K562 (cell line): ENCODE measurements around the gene SAT1. TPM values are rescaled to one million over a fixed set of nuclear protein-coding genes. Genes with fewer than 3 reads are reported as not detected.

Source experiments
- ATAC-seq: fragments of 200-7000 bp; cut with Tn5 transposase; 3 replicates; pipeline ENCODE4 v1.9.1; 2020; ENCODE audit warnings: moderate library complexity
- BruUV-seq: library from RNA; stranded (reverse); fragments of 400-500 nt; replicated peaks from 2 replicates; lab custom pipeline; 2021; lab: Mats Ljungman, UMichigan
- CTCF ChIA-PET: fragments of 300-600 bp; formaldehyde crosslinking; extraction: SDS; loops from one replicate; lab custom pipeline; 2021; ENCODE audit warnings: low intra/inter-chr PET ratio; lab: Yijun Ruan, JAX
- POLR2A ChIA-PET: fragments of 300-600, 350-650 bp; sonication (Branson Sonifier 250); formaldehyde crosslinking; extraction: SDS; loops from one replicate; lab custom pipeline; 2021; ENCODE audit warnings: antibody characterized with exemption, inconsistent platforms; lab: Yijun Ruan, JAX
- DNase-seq, 4 experiments: peaks; one replicate each; pipeline versions ENCODE4 v3.0.0 to v3.0.0-alpha.2; 2011 to 2018; ENCODE audit warnings: low spot score in 3 of 4, mixed read lengths in 3 of 4; ENCODE audit errors: extremely low read depth in 1 of 4
- FAIRE-seq: peaks from 2 replicates; lab custom pipeline; 2011; peaks lifted over from hg19 to GRCh38; lab: Jason Lieb, UNC
- H2AFZ ChIP-seq: 2 replicates; pipeline ENCODE4 v1.6.0; 2011; ENCODE audit warnings: low read depth, low read length, control low read depth, inconsistent platforms
- H3K27ac ChIP-seq: fragments of 200-600 bp; 3 replicates; pipeline ENCODE4 v1.8.0; 2011; ENCODE audit warnings: low read depth, mild to moderate bottlenecking, control low read depth, inconsistent platforms, low read length, moderate library complexity, mixed read lengths; ENCODE audit errors: extremely low read depth
- H3K27me3 ChIP-seq, 2 experiments: fragments of 300-600 bp in 1 of 2; 2 replicates in 1 of 2; 3 replicates in 1 of 2; pipeline versions ENCODE4 v1.6.0 to v1.8.0; 2011; ENCODE audit warnings: inconsistent platforms in 2 of 2, low read length in 2 of 2, mild to moderate bottlenecking in 1 of 2, mixed read lengths in 1 of 2, moderate library complexity in 1 of 2; ENCODE audit not compliant: control insufficient read depth in 2 of 2, insufficient read depth in 2 of 2
- H3K36me3 ChIP-seq: fragments of 300-600 bp; 3 replicates; pipeline ENCODE4 v1.8.0; 2011; ENCODE audit warnings: mild to moderate bottlenecking, low read length, inconsistent platforms; ENCODE audit not compliant: control insufficient read depth, insufficient read depth
- H3K4me1 ChIP-seq, 2 experiments: fragments of 200-600 bp in 1 of 2; replicated peaks in 1 of 2; 2 replicates in 1 of 2; 3 replicates in 1 of 2; pipeline versions ENCODE4 v1.5.1 to v1.8.0; 2011; ENCODE audit warnings: inconsistent platforms in 2 of 2, low read length in 2 of 2, mild to moderate bottlenecking in 1 of 2, mixed read lengths in 1 of 2, moderate library complexity in 1 of 2; ENCODE audit not compliant: control insufficient read depth in 2 of 2, insufficient read depth in 2 of 2
- H3K4me2 ChIP-seq: 2 replicates; pipeline ENCODE4 v1.6.1; 2011; ENCODE audit warnings: low read length, control low read depth, inconsistent platforms, mixed read lengths; ENCODE audit not compliant: insufficient read depth
- H3K4me3 ChIP-seq: fragments of 200-600 bp; sonication (generic), shearing (Covaris generic); 2 replicates; pipeline ENCODE4 v1.5.1; 2016; ENCODE audit warnings: control low read depth, inconsistent platforms
- H3K79me2 ChIP-seq: fragments of 200-600 bp; 3 replicates; pipeline ENCODE4 v1.8.0; 2011; ENCODE audit warnings: low read length, inconsistent platforms; ENCODE audit not compliant: control insufficient read depth, insufficient read depth
- H3K9ac ChIP-seq, 2 experiments: 2 replicates each; pipeline versions ENCODE4 v1.6.0 to v1.6.1; 2011; ENCODE audit warnings: low read depth in 2 of 2, low read length in 2 of 2, control low read depth in 1 of 2, inconsistent platforms in 1 of 2, mild to moderate bottlenecking in 1 of 2, mixed read lengths in 1 of 2; ENCODE audit not compliant: insufficient read depth in 1 of 2
- H3K9me1 ChIP-seq: one replicate; pipeline ENCODE4 v1.6.0; 2011; ENCODE audit warnings: inconsistent platforms, mild to moderate bottlenecking, low read length, moderate library complexity; ENCODE audit not compliant: control insufficient read depth, insufficient read depth
- H3K9me3 ChIP-seq: replicated peaks from 2 replicates; pipeline ENCODE4 v1.5.1; 2011; ENCODE audit warnings: low read depth, low read length, inconsistent platforms; ENCODE audit not compliant: control insufficient read depth, insufficient read depth
- H4K20me1 ChIP-seq: replicated peaks from 2 replicates; pipeline ENCODE4 v1.6.1; 2011; ENCODE audit warnings: low read length, inconsistent platforms, mixed read lengths; ENCODE audit not compliant: control insufficient read depth, insufficient read depth
- ARHGAP35 ChIP-seq: fragments of 450-650 bp; IDR thresholded peaks from 2 replicates; pipeline ENCODE4 v1.6.1; 2018; ENCODE audit not compliant: partially characterized antibody
- MAZ ChIP-seq, 2 experiments: fragments of 450-650 bp in 1 of 2; sonication (generic) in 1 of 2; formaldehyde crosslinking; IDR thresholded peaks in 1 of 2; conservative IDR thresholded peaks in 1 of 2; 2 replicates each; pipeline versions ENCODE4 v1.4.0 to v1.5.0; 2020; ENCODE audit warnings: mild to moderate bottlenecking in 1 of 2, missing genetic modification reagents in 1 of 2
- NEUROD1 ChIP-seq: fragments of 150-350 bp; IDR thresholded peaks from 2 replicates; pipeline ENCODE4 v1.6.1; 2014; ENCODE audit warnings: borderline replicate concordance, low read length, low read depth; ENCODE audit not compliant: partially characterized antibody
- SPI1 ChIP-seq: IDR thresholded peaks from 2 replicates; pipeline ENCODE4 v1.6.1; 2011; ENCODE audit warnings: low read depth, low read length, control low read depth, borderline replicate concordance
- ZFP1 ChIP-seq: fragments of 450-650 bp; formaldehyde crosslinking; IDR thresholded peaks from 2 replicates; pipeline ENCODE4 v1.4.0; 2020; ENCODE audit warnings: mild to moderate bottlenecking, mixed read lengths
- WGBS: fragments of 100-300 bp; shearing (Covaris generic); methylation state at CpG from one replicate; pipeline ENCODE4 v1.1.6; 2016; ENCODE audit warnings: low coverage, mixed read lengths; ENCODE audit not compliant: insufficient coverage; ENCODE audit errors: missing lambda C conversion rate; 5-methylcytosine and 5-hydroxymethylcytosine counted together
- in situ Hi-C: fragments of 300-500 bp; cut with MboI; formaldehyde crosslinking; loops from 4 replicates; pipeline ENCODE4 v1.15.0; 2018; ENCODE audit warnings: inconsistent platforms, mixed read lengths
- intact Hi-C: fragments of 100-400 bp; cut with micrococcal nuclease; formaldehyde crosslinking; loops from 2 replicates; pipeline ENCODE4 v1.14.2; 2022
- polyA plus RNA-seq, 8 experiments: library from polyadenylated mRNA; depleted of rRNA in 4 of 8; stranded (reverse) in 5 of 8; unstranded in 3 of 8; fragments of >200 nt; fragmentation: Nextera tagmentation in 2 of 8; fragmentation: Illumina TruSeq in 1 of 8; extraction: Ambion mirVana in 2 of 8; extraction: Trizol in 1 of 8; gene quantifications; 2 replicates each; pipeline versions ENCODE4 v1.2.1 to v1.2.3, GENCODE V29; 2011 to 2014; ENCODE audit warnings: inconsistent platforms in 1 of 8, missing spikeins in 1 of 8
- total RNA-seq, 7 experiments: library from RNA; depleted of rRNA in 6 of 7; stranded (reverse); fragments of >200 nt in 6 of 7; fragmentation: Illumina TruSeq in 2 of 7; extraction: Trizol in 2 of 7; gene quantifications; 2 replicates each; pipeline versions ENCODE4 v1.2.1 to v1.2.3, GENCODE V29; 2011 to 2021; ENCODE audit warnings: low replicate concordance in 1 of 7

Gene SAT1
- total and polyA plus RNA-seq, 9 of the 15 experiments (the other 6 are each of a cell fraction or from before 2014, with no cell fraction given), result 47.4 to 194 (median 74.1) TPM

DNA sequence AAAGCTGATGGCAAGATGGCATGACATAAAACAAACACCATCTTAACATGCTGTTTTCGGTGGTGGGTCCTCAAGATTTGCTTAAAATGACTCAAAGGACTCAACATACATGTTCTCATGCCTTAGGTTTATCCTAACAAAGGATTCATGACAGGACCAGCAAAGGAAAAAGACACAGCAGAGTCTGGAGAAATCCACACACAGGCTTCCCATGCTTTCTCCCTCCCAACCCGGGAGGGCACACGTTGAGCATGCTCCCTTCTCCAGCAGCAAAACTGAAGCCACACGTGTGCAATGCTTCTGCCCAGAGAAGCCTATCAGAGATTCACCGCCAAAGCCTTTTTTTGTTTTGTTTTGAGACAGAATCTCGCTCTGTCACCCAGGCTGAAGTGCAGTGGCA lies 39.9 kb downstream of the SAT1 start:
- intact Hi-C loops, result no loop called here
- FAIRE-seq (no peak), ATAC-seq (no peak), DNase-seq (no peak)
- ChIA-PET CTCF (no interaction called here), POLR2A (interaction anchor here (0.5 to 0.6 kb wide), 2 partner anchors 42 to 44 kb away, joined by 3 read pairs; no protein-coding TSS in a partner anchor)
- BruUV-seq, result no TSS peak
- Histone ChIP-seq H3K4me2 (no peak overlapping the region), H3K79me2 (no peaks in the 10 kb centered on the region), H4K20me1 (no peaks in the 10 kb centered on the region), H3K27ac (no peak overlapping the region), H3K4me1 (no peaks in the 10 kb centered on the region; a peak in 1 of 5 replicates), H3K9ac (no peak overlapping the region), H2AFZ (no peak overlapping the region), H3K4me3 (no peak overlapping the region), H3K9me1 (no peaks in the 10 kb centered on the region), H3K27me3 (no peaks in the 10 kb centered on the region), H3K36me3 (no peaks in the 10 kb centered on the region), H3K9me3 (no peaks in the 10 kb centered on the region)
- 15% methylated on average over 6 of the region's 6 CpGs for WGBS
- in situ Hi-C loops, result no loop called here
- TF ChIP-seq NEUROD1, result no peak
- TF ChIP-seq MAZ (CRISPR knock-in tag; conservative IDR thresholded peaks at IDR 0.05 in 1 of 2, IDR thresholded peaks at IDR 0.05 in 1 of 2), result no peak
- TF ChIP-seq ZFP1 (CRISPR knock-in tag), result no peak

- TF ChIP-seq SPI1 (peak; percentile 40; the same call in 1 of the 2 replicates), ARHGAP35 (no peak)
- Histone ChIP-seq H2AFZ (no peak overlapping the region), H3K9me3 (no peaks in the 10 kb centered on the region), H3K4me2 (no peak overlapping the region), H3K4me3 (no peak overlapping the region), H4K20me1 (no peaks in the 10 kb centered on the region), H3K4me1 (no peaks in the 10 kb centered on the region; a peak in 1 of 5 replicates), H3K27ac (no peak overlapping the region), H3K9ac (no peak overlapping the region), H3K36me3 (no peaks in the 10 kb centered on the region), H3K27me3 (no peaks in the 10 kb centered on the region), H3K79me2 (no peaks in the 10 kb centered on the region), H3K9me1 (no peaks in the 10 kb centered on the region)
- CTCF ChIA-PET, result no interaction called here
- in situ Hi-C loops (no loop called here), intact Hi-C loops (no loop called here)
- no peak for ATAC-seq
- POLR2A ChIA-PET, result no interaction called here
- BruUV-seq, result no TSS peak
- no peak for FAIRE-seq
- DNase-seq, result no peak
These were observed 42.7 kb downstream of the SAT1 start for GRCh38 chrX:23825675-23826074.
